Liver (tissue), 9 donors: ENCODE measurements around the gene ZNF484. TPM values are rescaled to one million over a fixed set of nuclear protein-coding genes. Genes with fewer than 3 reads are reported as not detected.
"Not testable (repeated sequence)": the region's sequence is repeated elsewhere in the genome, so short reads cannot be mapped to it uniquely, and the experiment has no call there.

ENCODE experiments used
- DNase-seq: peaks from one replicate; pipeline ENCODE4 v3.0.0-alpha.2; 2017; ENCODE audit warnings: low spot score
- H3K27ac ChIP-seq, 2 donors: one replicate each; pipeline ENCODE4 v1.7.0; 2013; ENCODE audit warnings: inconsistent platforms in 2 of 2, low read length in 2 of 2, control low read depth in 1 of 2, low read depth in 1 of 2, mild to moderate bottlenecking in 1 of 2
- H3K27me3 ChIP-seq, 4 donors: one replicate each; pipeline versions ENCODE4 v1.6.1 to v1.7.0; 2013; ENCODE audit warnings: low read length in 3 of 4, inconsistent platforms in 1 of 4, mild to moderate bottlenecking in 1 of 4, moderate library complexity in 1 of 4; ENCODE audit not compliant: control insufficient read depth in 4 of 4, insufficient read depth in 4 of 4
- H3K36me3 ChIP-seq, 4 donors: one replicate each; pipeline versions ENCODE4 v1.6.1 to v1.7.0; 2013; ENCODE audit warnings: low read length in 3 of 4, mild to moderate bottlenecking in 3 of 4, low read depth in 1 of 4, moderate library complexity in 1 of 4; ENCODE audit not compliant: control insufficient read depth in 4 of 4, insufficient read depth in 3 of 4
- H3K4me1 ChIP-seq, 4 donors: one replicate each; pipeline versions ENCODE4 v1.6.1 to v1.7.0; 2013; ENCODE audit warnings: low read length in 3 of 4, mild to moderate bottlenecking in 3 of 4, moderate library complexity in 1 of 4; ENCODE audit not compliant: control insufficient read depth in 4 of 4, insufficient read depth in 4 of 4
- H3K4me3 ChIP-seq, 3 donors: one replicate each; pipeline versions ENCODE4 v1.6.1 to v1.7.0; 2013; ENCODE audit warnings: low read length in 3 of 3, control low read depth in 1 of 3, low read depth in 1 of 3, mild to moderate bottlenecking in 1 of 3
- H3K9ac ChIP-seq, 2 donors: one replicate each; pipeline ENCODE4 v1.7.0; 2013; ENCODE audit warnings: low read length in 2 of 2, mild to moderate bottlenecking in 2 of 2, moderate library complexity in 2 of 2, control low read depth in 1 of 2, low read depth in 1 of 2
- H3K9me3 ChIP-seq, 4 donors: one replicate each; pipeline versions ENCODE4 v1.6.1 to v1.7.0; 2013; ENCODE audit warnings: low read length in 3 of 4; ENCODE audit not compliant: control insufficient read depth in 4 of 4
- ATF3 ChIP-seq: IDR thresholded peaks from 2 replicates; pipeline ENCODE4 v1.6.1; 2016; ENCODE audit warnings: antibody characterized with exemption
- EGR1 ChIP-seq, 2 donors: IDR thresholded peaks; 2 replicates each; pipeline ENCODE4 v1.6.1; 2016 to 2018; ENCODE audit warnings: antibody characterized with exemption in 2 of 2, low read depth in 2 of 2
- FOXA1 ChIP-seq: IDR thresholded peaks from 2 replicates; pipeline ENCODE4 v1.6.1; 2016; ENCODE audit warnings: antibody characterized with exemption
- FOXA2 ChIP-seq: IDR thresholded peaks from 2 replicates; pipeline ENCODE4 v1.6.1; 2016; ENCODE audit warnings: antibody characterized with exemption
- GABPA ChIP-seq, 2 donors: IDR thresholded peaks in 1 of 2; conservative IDR thresholded peaks in 1 of 2; 2 replicates each; pipeline ENCODE4 v1.6.1; 2016; ENCODE audit warnings: antibody characterized with exemption in 2 of 2, mild to moderate bottlenecking in 1 of 2, moderate library complexity in 1 of 2
- HNF4A ChIP-seq, 2 donors: conservative IDR thresholded peaks; 2 replicates each; pipeline ENCODE4 v1.6.1; 2016; ENCODE audit warnings: antibody characterized with exemption in 2 of 2, mild to moderate bottlenecking in 2 of 2
- HNF4G ChIP-seq: IDR thresholded peaks from 2 replicates; pipeline ENCODE4 v1.6.1; 2016; ENCODE audit warnings: antibody characterized with exemption
- JUND ChIP-seq, 2 donors: IDR thresholded peaks; 2 replicates each; pipeline ENCODE4 v1.6.1; 2016; ENCODE audit warnings: antibody characterized with exemption in 2 of 2
- NR2F2 ChIP-seq: IDR thresholded peaks from 2 replicates; pipeline ENCODE4 v1.6.1; 2016; ENCODE audit warnings: antibody characterized with exemption
- RAD21 ChIP-seq, 2 donors: IDR thresholded peaks; 2 replicates each; pipeline ENCODE4 v1.6.1; 2016; ENCODE audit warnings: antibody characterized with exemption in 2 of 2, mild to moderate bottlenecking in 2 of 2
- REST ChIP-seq: IDR thresholded peaks from 2 replicates; pipeline ENCODE4 v1.6.1; 2016; ENCODE audit warnings: antibody characterized with exemption, mild to moderate bottlenecking
- RXRA ChIP-seq, 2 donors: IDR thresholded peaks; 2 replicates each; pipeline ENCODE4 v1.6.1; 2017 to 2018; ENCODE audit warnings: antibody characterized with exemption in 2 of 2, mild to moderate bottlenecking in 1 of 2
- SP1 ChIP-seq: IDR thresholded peaks from 2 replicates; pipeline ENCODE4 v1.6.1; 2018; ENCODE audit warnings: antibody characterized with exemption, mild to moderate bottlenecking
- TAF1 ChIP-seq: conservative IDR thresholded peaks from 2 replicates; pipeline ENCODE4 v1.6.1; 2016; ENCODE audit warnings: antibody characterized with exemption, mild to moderate bottlenecking
- YY1 ChIP-seq: IDR thresholded peaks from 2 replicates; pipeline ENCODE4 v1.6.1; 2016; ENCODE audit warnings: antibody characterized with exemption, mild to moderate bottlenecking
- ZBTB33 ChIP-seq: IDR thresholded peaks from 2 replicates; pipeline ENCODE4 v1.6.1; 2016; ENCODE audit warnings: antibody characterized with exemption
- WGBS: extraction: QIAGEN DNeasy Blood & Tissue Kit; methylation state at CpG from one replicate; pipeline ENCODE4 v1.1.7; 2013; 5-methylcytosine and 5-hydroxymethylcytosine counted together
- polyA plus RNA-seq, 2 donors: library from polyadenylated mRNA; stranded (reverse) in 1 of 2; unstranded in 1 of 2; fragments of 200-250 nt in 1 of 2; fragments of >200 nt in 1 of 2; fragmentation: Nextera tagmentation in 1 of 2; extraction: Ambion mirVana in 1 of 2; gene quantifications; one replicate each; pipeline versions ENCODE4 v1.2.1 to v1.2.3, GENCODE V29; 2013 to 2015
- total RNA-seq, 2 donors: library from RNA; depleted of rRNA; stranded (reverse); fragments of >200 nt; gene quantifications; one replicate each; pipeline ENCODE4 v1.2.3, GENCODE V29; 2014
- donor health status: healthy.
- donor health status: healthy.
- donor health status: healthy.
- donor health status: healthy.
- donor health status: healthy.

The ZNF484 gene
- total and polyA plus RNA-seq, 4 donors, result 0.83 to 7.2 (median 3.7) TPM

GRCh38 chr9:92870289-92870688 is 7.5 kb downstream of the ZNF484 start:
- no peak for DNase-seq
- 100% methylated on average over 2 of the region's 2 CpGs for WGBS
- Histone ChIP-seq H3K9ac (no peak overlapping the region), H3K4me3 (no peak overlapping the region), H3K27ac (no peak overlapping the region), H3K27me3 (no peaks in the 10 kb centered on the region), H3K36me3 (peaks cover 0 to 8% (median 4%) of the 10 kb centered on the region in 4 donors), H3K4me1 (no peaks in the 10 kb centered on the region), H3K9me3 (peaks cover 0 to 4% (median 0%) of the 10 kb centered on the region in 4 donors)
- TF ChIP-seq HNF4A (conservative IDR thresholded peaks at IDR 0.05), result no peak
- no peak for TF ChIP-seq RXRA (IDR thresholded peaks at IDR 0.05)
- TF ChIP-seq YY1, result no peak
- TF ChIP-seq JUND (IDR thresholded peaks at IDR 0.05), result no peak
- no peak for TF ChIP-seq HNF4G
- TF ChIP-seq FOXA1, result no peak
- TF ChIP-seq SP1, result no peak
- no peak for TF ChIP-seq GABPA (IDR thresholded peaks at IDR 0.05 in 1 of 2, conservative IDR thresholded peaks at IDR 0.05 in 1 of 2)
- TF ChIP-seq ZBTB33, result no peak
- no peak for TF ChIP-seq FOXA2
- no peak for TF ChIP-seq REST
- TF ChIP-seq NR2F2, result no peak

- not testable (repeated sequence) for H3K27me3 ChIP-seq, H3K4me3 ChIP-seq, H3K4me1 ChIP-seq, H3K9ac ChIP-seq, H3K27ac ChIP-seq, H3K9me3 ChIP-seq, H3K36me3 ChIP-seq, DNase-seq
- WGBS, result 95% methylated on average over 2 of the region's 2 CpGs
Observed at GRCh38 chr9:92866600-92866999, 11.2 kb downstream of the ZNF484 start.

- H3K4me1 ChIP-seq, result no peaks in the 10 kb centered on the region
- peaks cover 0 to 15% (median 12%) of the 10 kb centered on the region in 4 donors for H3K36me3 ChIP-seq
- H3K27me3 ChIP-seq, result no peaks in the 10 kb centered on the region
- H3K27ac ChIP-seq, result no peak overlapping the region
- H3K4me3 ChIP-seq, result no peak overlapping the region
- H3K9me3 ChIP-seq, result peaks cover 0 to 4% (median 0%) of the 10 kb centered on the region in 4 donors
- WGBS, result 83% methylated on average over 5 of the region's 5 CpGs
- DNase-seq, result no peak
- no peak overlapping the region for H3K9ac ChIP-seq
- no peak for TF ChIP-seq NR2F2
- no peak for TF ChIP-seq ZBTB33
- no peak for TF ChIP-seq FOXA1
- TF ChIP-seq RXRA (IDR thresholded peaks at IDR 0.05), result no peak
- TF ChIP-seq REST, result no peak
- TF ChIP-seq GABPA (IDR thresholded peaks at IDR 0.05 in 1 of 2, conservative IDR thresholded peaks at IDR 0.05 in 1 of 2), result no peak
- no peak for TF ChIP-seq EGR1 (IDR thresholded peaks at IDR 0.05; ENCODE audit: low read depth in 2 of 2)
- TF ChIP-seq RAD21 (IDR thresholded peaks at IDR 0.05), result no peak
- no peak for TF ChIP-seq YY1
- TF ChIP-seq SP1, result no peak
- no peak for TF ChIP-seq ATF3
- no peak for TF ChIP-seq TAF1
- no peak for TF ChIP-seq HNF4G
Observed at GRCh38 chr9:92864152-92864551, 13.7 kb downstream of the ZNF484 start.
